ENCODE results near the gene WSCD2.

Gene WSCD2

DNA sequence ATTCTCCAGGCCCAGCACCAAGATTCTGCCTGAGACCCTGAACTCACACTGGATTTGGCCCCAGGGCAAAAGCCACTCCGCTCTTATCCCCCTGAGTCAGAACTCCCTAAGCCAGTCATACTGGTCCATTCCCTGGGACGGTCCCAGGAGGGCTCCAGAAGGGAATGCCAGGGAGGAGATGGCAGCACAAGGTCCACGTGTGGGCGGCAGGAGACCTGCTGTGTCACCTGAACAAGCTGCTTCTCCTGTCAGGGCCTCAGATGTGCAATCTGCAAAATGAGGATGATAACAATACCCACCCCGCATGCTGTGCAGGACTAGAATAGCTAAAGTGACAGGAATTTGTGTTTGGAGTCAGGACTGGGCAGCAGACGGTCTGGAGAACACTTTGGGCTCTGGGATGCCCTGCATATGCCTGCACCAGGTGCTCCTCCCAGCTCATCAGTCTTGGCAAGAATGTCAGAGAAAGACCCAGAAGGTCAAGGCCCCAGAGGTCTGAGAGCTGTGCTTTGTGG is 169.7 kb downstream of the WSCD2 start:
- peaks cover 7% of the 10 kb centered on the region for H3K4me1 ChIP-seq (ENCODE audit: control insufficient read depth, insufficient read depth, low read length, poor library complexity, severe bottlenecking)
- H3K9me3 ChIP-seq (ENCODE audit: control insufficient read depth, low read length): no peaks in the 10 kb centered on the region
- no peak overlapping the region for H3K4me3 ChIP-seq (ENCODE audit: extremely low read depth, insufficient read depth, low read length, poor library complexity, severe bottlenecking)
- H3K27ac ChIP-seq (ENCODE audit: low read depth, low read length, severe bottlenecking): no peak overlapping the region
- 87 to 93% methylated on average over 6 of the region's 6 CpGs for WGBS, 2 experiments (ENCODE audit: insufficient coverage in 2 of 2)
- no peaks in the 10 kb centered on the region for H3K36me3 ChIP-seq (ENCODE audit: control insufficient read depth, insufficient read depth, low read length)

DNA sequence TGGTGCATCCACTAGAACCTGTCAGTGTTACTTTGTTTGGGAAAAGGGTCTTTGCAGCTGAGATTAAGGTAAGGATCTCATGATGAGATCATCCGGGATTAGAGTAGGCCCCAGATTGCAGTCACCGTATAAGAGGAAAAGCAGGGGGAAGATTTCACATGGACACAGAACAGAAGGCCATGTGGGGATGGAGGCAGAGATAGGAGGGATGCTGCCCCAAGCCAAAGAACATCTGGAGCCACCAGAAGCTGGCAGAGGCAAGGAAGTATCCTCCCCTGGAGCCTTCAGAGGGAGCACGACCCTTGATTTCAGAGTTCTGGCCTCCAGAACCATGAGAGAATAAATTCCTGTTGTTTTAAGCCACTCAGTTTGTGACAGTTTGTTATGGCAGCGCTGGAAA is 170.4 kb downstream of the WSCD2 start:
- H3K36me3 ChIP-seq (ENCODE audit: control insufficient read depth, insufficient read depth, low read length): no peaks in the 10 kb centered on the region
- no peaks in the 10 kb centered on the region for H3K9me3 ChIP-seq (ENCODE audit: control insufficient read depth, low read length)
- H3K4me3 ChIP-seq (ENCODE audit: extremely low read depth, insufficient read depth, low read length, poor library complexity, severe bottlenecking): no peak overlapping the region
- H3K4me1 ChIP-seq (ENCODE audit: control insufficient read depth, insufficient read depth, low read length, poor library complexity, severe bottlenecking): peaks cover 14% of the 10 kb centered on the region
- WGBS, 2 experiments (ENCODE audit: insufficient coverage in 2 of 2): 85 to 87% methylated on average over 3 to 4 of the region's 4 CpGs
- H3K27ac ChIP-seq (ENCODE audit: low read depth, low read length, severe bottlenecking): no peak overlapping the region
